Breast epithelium (tissue), 3 donors: ENCODE data around the gene PRXL2B.

Experiments
- POLR2A ChIP-seq: fragments of 450-650 bp; IDR thresholded peaks from one replicate; pipeline ENCODE4 v1.6.1; 2016; ENCODE audit warnings: antibody characterized with exemption, mild to moderate bottlenecking, moderate library complexity
- POLR2AphosphoS5 ChIP-seq, 3 donors: sonication (generic); formaldehyde crosslinking; IDR thresholded peaks; one replicate each; pipeline ENCODE4 v1.6.1; 2017; ENCODE audit warnings: antibody characterized with exemption in 3 of 3

GRCh38 chr1:2605509-2606395 is 19.2 kb downstream of the PRXL2B start:
- TF ChIP-seq POLR2A: no peak
- no peak for TF ChIP-seq POLR2AphosphoS5 (IDR thresholded peaks at IDR 0.05)
